ENCODE measurements around the gene CCDC201.

The CCDC201 gene, protein sequence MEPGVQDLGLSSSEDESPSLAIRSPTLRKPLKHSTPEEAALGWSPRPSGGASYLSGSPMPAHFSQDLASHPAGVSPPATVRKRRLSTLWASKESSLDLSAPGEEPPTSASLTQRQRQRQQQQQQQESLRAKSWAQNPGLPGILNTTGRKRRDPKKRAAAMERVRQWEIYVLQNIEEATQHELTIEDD

DNA sequence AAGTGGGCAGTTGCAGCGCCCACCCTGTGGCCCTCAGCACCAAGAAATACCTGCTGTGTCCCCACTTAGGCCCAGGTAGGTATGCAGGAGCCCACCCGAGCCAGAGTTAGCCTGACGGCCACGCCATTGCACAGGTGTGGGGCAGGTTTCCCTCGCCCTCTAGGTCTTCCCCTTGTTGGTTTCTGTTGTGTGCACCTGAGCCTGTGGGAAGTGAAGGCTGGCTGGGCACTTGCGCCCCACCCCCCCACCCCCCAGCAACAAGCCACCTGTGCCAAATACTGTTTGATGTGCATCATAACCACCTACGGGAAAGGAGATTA, at the start of gene CCDC201:
CCDC201 (minus strand) TSS at position 48 of the 320 bp plus-strand sequence. CDS start 75 bp downstream, outside the sequence.
- DNase-seq, result no peak

DNA sequence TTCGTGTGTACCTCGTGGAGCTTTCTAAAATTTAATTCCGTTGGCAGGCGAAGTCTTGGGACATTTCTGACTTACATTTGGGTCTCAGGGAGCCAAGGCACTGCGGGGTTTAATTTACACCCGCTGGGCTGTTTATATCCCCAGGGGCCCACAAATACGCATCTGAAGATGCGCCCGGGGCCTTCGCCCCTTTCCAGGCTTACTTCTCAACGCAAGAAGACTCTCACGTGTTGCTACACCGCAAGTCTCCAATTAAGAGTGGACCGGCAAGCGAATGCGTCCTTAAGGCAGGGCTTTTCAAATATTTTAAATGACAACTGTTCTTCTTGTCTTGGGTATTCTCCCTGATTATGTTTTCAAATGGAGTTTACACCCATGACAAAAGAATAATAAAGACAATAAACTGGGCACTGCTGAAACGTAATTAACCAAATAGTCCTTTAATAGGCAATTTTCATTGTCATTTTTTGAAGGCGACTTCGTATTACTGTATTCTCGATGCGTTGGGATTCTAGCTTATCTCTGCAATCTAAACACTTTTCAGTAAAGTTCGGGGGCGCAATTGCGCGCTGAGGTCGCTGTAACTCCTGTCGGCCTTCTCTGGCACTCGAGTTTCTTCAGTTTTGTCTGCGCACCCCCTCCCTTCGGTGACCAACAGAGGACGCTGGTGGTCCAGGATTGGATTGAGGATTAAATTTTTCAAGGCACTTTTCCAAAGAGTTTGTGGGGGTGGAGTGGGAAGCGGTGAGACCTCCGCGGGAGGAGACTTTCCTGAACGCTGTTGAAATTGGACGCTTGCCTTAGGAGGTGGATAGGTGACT, 49.0 kb upstream of the CCDC201 start:
- DNase-seq, result peak; percentile 5 to 60

DNA sequence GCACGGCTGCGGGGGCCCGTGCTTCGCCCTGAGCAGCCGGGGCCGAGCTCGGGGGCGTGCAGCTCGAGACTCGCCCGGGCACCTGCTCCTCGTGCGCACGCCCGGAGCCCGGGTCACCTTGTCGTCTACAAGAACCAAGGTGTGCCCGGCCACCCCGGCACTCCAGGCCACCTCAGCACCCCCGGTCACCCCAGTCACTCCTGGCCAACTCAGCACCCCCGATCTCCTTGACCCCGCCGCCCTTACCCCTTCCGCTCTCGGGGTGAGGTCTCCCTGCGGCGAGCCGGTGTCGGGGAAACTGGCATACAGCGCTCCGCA, 48.5 kb upstream of the CCDC201 start:
- DNase-seq, result no peak

DNA sequence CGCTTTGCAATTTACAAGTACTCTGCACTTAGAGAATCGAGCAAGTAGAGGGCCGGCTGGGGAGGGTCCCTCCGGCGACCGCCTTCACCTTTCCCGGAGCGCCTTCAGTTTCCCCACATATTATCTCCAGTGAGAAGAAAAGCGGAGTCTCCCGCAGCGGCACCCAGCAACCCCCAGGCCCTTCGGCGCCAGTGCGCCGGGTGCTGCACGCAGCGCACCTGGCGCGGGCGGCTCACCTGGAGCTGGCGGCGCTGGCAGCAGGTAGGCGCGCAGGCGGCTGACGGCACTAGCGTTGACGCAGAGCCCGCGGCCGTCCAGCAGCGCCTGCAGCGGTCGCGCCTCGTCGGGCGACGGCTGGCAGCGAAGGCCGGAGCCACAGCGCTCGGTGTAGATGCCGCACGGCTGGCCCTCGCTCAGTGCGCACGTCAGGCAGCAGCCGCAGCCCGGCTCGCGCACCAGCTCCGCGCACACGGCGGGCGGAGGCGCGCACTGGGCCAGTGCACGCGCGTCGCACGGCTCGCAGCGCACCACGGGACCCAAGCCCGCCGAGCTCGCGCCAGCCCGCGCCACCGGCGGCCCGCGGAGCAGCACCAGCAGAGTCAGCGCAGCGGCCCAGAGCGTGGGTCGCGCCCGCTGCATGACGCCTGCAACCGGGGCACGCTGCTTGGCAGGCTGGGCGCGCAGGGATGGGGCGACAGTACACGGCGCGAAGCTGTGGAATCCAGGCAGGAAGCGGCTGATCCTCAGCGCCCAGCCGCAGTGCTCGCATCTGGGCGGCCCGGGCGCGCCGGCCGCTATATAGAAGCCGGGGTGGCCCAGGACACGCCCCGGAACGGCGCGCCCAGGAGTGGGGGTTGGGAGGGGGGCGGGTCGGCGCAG, 47.9 kb upstream of the CCDC201 start, which contains the start of gene IGFBP3:
IGFBP3 (minus strand) TSS at position 771 of the 879 bp plus-strand sequence; CDS start at position 639, 132 bp downstream.
- DNase-seq, result peak in 1 of 2 experiments; percentile 71

DNA sequence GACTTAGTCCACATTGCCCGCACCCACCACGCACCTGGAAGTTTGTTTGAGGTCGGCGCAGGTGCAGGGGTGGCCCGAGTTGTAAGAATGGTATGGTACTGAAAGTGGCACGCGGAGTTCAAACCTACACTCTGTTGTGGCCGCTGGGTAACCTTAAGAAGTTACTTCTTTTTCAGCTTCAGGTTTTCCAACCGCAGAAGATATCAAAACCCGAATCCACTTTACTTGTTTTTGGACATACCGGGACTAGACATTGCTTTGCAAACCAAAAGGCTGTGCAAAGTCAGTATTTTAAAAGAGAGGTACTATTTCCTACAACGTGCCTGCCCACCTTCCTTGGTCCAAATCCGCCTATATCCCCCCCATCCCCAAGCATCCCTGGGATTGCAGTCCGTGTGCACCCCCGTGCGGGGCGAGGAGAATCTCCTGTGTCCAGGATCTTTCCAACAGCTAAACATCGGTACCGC, 47.1 kb upstream of the CCDC201 start:
- no peak for DNase-seq

DNA sequence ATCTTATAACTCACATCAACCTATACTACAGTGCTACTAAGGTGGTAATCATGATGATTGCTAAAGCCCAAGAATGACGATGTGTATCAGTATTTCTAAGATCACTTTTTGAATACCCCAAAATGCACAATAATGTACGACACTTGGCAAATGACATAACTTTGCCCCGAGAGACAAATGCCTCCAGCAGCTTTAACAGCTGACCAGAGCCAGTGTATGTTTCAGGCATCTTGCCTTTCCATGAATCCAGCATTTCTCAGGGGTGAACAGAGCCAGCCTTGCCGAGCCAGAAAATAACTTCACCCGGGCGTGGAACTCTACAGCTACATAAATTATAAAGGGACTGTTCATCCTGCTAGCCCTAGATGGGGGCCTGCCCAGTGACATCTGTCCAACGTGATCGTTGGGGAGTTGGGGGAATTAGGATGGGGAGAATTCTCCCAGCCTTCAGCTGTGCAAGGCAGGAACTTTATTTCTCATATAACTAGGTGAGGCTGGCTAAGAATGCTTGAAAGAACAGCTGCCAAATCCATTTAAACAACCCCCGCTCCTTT, 46.4 kb upstream of the CCDC201 start:
- no peak for DNase-seq

DNA sequence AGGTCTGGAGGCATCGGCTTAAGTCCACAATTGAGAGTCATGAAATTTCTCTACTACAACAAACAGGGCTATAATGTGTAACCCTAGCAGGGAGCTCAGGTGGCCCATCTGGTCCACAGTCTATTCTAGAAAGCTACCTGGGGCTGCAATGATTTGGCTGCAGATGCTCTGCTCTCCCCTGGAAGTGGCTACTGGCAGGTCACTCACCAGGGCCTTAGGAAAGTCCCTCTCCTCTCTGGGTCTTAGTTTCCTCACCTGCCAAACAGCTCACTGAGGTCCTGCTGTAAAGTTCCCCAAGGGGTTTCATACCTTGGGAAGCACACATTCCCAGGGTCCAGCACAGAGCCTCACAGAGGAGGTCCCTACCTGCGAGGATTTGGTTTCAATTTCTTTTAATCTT, 45.7 kb upstream of the CCDC201 start:
- DNase-seq, result no peak

DNA sequence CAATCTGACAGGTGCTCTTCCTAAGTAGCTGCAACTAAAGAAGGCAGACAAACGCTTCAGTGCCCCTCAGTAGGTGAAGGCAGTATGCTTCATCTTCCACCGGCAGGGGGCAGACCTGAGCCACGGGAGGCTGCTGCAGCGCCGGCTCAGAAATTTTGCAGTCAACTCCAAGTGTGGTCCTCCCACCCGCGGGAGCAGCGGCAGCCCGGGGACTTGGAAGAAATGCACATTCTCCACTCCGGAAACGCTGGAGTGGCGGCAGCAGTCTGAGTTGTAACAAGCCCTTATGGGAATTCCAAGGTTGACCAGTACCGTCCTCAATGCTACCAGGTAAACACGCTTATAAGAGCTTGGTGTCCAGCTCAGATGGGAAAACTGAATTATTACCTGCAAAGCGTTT, 44.8 kb upstream of the CCDC201 start:
- peak; percentile 12 to 80 for DNase-seq

DNA sequence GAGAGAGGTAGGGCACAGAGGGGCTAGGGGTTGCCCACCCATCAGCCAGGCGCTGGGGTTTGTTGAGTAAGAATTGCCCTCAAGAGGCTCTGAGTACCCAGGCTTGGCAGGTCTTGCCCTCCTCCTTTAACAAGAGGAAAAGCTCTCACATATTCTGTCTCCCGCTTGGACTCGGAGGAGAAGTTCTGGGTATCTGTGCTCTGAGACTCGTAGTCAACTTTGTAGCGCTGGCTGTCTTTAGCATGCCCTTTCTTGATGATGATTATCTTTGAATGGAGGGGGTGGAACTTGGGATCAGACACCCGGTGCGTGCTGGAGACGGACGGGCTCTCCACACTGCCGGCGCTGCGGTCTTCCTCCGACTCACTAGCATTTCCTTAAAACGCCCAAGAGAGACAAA, 44.2 kb upstream of the CCDC201 start:
- no peak for DNase-seq

DNA sequence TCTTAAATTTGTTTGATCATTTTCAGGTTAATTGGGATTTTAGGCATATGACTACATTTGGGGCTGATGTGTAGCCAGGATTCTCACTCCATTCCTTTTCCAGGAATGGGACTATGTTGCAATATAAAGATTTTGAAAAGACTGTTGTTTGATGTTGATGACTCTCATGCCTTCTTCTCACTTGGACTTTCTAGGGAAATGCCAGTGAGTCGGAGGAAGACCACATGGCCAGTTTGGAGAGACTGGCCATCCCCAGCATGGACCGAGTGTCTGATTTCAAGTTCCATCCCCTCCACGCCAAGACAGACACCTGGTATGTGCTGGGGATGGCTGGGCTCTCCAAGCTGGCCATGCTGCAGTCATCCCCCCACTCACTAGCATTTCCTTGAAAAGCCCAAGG, 42.7 kb upstream of the CCDC201 start:
- DNase-seq, result no peak

DNA sequence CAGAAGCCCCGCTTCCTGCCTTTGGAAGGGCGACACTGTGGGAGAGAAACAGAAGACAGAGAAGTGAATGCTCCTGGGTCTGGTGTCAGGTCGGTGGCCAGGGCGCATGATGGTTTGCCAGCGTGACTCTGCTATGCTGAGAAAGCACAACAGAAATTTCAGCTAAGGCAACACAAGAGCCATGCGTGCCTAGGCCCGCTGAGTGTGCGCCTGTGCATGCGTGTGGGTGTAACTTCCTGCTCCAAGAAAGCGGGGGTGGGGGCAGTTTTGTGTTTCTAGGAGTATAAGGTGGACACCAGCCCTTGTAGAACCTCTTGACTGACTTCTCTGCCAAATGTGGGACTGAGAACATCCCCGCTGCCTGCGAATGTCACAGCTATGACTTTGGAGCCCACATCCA, 42.0 kb upstream of the CCDC201 start:
- no peak for DNase-seq

DNA sequence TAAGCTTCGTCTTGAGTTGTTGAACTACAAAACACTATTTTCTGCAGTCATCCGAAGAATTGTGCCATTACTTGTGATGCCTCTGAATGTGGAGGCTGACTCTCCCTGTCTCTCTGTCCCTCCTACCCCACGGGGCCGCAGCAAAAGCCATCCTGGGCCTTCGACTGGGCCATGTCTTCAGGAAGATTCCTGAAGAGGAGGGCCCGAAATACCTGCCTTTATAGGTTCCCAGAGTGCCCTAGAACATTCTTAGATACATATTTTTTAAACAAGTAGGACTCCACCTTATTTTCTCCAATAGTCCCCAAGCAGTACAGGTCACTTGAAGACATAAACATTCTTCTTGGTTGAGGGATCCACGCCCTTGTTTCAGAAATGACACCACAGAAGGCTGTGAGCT, 40.1 kb upstream of the CCDC201 start:
- DNase-seq, result no peak

DNA sequence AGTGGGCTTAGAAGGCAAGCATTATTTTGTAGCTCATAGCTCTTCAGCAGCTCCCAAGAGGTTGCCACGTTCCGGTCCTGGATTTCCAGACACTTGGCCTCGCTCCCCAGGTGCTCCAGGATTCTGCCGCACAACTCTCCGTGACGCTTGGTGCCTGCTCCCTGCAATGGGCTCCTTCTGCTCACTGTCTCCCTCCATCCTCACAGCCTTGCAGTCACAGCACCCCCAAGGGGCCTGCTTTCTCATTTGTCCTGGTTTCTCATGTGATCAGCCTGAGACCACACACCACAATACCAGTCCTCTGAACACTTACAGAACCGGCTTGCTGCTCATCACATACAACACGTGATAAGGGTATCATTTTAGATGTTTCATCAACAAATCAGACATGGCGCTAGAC, 38.4 kb upstream of the CCDC201 start:
- no peak for DNase-seq

DNA sequence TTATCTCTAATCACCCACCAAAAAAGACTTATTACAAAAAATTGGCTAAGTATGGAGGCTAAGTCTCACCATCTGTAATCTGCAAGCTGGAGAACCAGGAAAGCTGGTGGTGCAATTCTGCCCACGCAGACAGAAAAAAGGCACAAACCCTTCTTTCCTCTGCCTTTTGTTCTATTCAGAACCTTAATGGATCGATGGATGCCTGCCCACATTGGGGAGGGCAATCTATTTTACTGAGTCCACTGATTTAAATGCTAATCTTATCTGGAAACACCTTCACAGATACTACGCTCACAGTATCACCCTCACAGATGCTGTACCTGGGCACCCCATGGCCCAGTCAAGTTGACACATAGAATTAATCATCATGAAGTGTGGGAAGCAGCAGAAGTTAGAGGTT, 38.0 kb upstream of the CCDC201 start:
- DNase-seq, result no peak

DNA sequence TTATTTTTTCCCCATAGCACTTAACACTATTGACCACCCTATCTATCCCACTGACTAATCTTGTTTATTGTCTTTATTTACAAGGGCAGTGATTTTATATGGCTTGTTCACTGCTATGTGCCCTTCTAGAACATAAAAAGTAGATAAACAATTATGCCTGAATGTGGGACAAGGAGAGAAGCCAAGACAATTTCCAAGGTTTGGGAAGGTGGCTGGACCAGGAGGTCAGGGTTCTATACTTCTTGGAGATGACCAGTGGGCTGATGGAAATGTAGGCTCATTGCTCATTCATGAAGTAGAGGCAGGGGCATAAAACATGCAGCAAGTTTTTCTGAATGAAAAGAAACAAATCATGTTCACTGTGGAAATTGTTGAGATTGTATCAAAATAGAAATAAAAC, 36.7 kb upstream of the CCDC201 start:
- no peak for DNase-seq

DNA sequence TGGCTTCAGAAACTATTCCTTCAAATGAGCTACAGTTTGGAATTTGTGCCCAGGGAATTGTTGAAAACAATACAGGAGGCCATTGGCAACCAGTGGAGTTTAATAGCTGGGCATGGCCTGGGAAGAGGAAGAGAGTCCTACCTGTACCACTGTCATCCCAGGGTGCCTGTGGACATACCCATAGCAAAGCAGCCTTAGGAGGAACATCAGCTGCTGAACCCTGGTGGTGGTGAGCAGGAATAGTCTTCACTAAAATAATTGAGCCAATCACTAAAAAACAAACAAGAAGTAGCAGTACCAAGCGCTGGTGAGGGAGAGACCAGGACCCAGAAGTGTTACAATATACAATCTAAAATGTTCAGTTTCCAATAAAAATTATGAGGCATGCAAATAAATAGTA, 29.9 kb upstream of the CCDC201 start:
- no peak for DNase-seq

DNA sequence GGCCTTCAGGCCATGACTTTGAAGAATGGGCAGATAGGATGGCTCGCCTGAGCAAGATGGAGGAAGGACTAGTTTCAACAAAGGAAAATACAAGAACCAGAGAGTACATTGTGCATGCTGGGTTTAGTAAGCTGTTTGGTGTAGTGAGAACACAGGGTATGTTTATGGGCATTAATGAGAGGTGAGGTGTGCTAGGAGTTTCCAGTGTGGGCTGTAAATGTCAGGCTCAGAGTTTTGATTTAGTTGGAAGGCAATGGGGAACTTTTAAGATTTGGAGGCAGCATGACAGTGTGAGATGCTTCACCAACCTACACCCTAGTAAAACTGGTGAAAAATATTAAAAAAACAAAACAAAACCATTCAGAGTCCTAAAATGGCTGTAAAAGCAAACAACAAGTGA, 28.7 kb upstream of the CCDC201 start:
- no peak for DNase-seq

DNA sequence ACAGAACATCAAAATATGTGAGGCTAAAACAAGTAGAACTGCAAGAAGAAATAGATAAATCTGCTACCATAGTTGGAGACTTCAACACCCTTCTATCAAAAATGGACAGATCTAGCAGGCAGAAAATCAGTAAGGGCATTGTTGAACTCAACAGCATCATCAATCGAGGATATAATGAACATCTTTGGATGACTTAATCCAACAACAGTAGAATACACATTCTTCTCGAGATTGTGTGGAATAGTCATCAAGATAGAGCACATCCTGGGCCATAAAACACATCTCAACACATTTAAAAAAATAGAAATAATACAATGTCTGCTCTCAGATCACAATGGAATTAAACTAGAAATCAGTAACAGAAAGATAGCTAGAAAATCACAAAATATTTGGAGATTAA, 25.3 kb upstream of the CCDC201 start:
- DNase-seq, result no peak

DNA sequence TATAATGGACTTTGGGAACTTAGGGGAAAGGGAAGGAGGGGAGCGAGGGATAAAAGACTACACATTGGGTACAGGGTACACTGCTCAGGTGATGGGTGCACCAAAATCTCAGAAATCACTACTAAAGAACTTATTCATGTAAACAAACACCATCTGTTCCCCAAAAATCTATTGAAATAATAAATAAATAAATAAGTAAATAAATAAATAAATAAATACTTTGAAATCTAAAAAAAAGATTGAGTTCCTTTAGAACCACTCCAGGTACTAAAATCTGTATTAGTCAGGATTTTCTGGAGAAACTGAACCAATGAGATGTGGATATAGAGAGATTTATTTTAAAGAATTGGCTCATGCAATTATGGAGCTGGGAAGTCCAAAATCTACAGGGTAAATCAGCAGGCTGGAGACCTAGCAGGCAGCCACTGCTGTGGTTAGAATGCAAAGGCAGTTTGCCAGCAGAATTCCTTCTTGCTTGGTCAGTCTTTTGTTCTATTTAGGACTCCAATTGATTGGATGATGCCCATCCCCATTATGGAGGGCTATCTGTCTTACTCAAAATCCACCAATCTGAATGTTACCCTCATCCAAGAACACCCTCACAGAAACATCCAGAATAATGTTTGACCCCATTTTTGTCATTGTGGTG, 24.3 kb upstream of the CCDC201 start:
- no peak for DNase-seq

DNA sequence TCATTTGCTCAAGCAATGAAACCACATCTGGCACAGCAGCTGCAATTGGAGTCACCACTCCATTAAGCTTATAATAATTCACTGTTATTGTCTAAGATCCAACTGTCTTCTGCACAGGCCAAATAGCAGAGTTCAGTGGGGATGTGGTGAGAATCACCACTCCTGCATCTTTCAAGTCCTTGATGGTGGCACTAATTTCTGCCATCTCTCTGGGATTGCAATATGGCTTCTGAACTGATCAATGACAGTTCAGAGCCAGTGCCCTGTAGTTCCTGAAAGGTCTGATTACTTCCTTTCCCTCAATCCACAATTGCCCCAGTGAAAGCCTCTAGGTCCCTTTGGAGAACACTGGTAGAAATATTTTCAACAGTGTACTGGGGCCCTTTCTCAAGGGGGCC, 21.8 kb upstream of the CCDC201 start:
- no peak for DNase-seq

DNA sequence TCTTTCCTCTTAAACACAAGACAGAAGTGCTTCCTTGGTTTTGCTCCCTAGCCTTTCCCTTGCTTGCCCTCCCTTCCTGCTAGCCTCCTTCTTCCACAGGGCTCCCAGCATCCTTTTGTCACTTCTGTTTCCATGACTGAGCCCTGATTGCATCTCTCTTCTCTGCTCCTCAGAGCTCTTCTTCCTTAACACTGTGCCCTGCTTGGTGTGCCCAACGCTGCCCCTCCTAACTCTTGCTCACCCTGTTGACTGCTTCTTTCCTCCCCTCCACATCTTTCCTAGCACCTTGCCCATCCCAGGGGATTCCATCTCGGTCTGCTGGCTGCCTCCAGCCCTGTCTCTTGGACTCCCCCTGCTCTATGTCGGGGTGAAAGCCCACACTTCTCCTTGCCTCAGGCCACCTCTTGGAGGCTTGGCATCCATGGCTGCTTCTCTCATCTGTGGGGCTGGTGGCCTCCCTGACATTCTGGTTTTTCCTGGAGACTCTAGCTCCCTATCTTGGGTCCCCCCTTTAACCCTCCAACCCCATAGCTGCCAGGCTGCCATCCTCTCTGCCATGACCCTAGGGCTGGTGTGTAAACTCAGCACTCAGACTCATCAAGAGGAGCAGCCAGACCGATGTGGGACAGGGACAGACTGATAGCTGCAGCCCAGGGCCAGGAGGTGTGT, 21.2 kb upstream of the CCDC201 start:
- no peak for DNase-seq

DNA sequence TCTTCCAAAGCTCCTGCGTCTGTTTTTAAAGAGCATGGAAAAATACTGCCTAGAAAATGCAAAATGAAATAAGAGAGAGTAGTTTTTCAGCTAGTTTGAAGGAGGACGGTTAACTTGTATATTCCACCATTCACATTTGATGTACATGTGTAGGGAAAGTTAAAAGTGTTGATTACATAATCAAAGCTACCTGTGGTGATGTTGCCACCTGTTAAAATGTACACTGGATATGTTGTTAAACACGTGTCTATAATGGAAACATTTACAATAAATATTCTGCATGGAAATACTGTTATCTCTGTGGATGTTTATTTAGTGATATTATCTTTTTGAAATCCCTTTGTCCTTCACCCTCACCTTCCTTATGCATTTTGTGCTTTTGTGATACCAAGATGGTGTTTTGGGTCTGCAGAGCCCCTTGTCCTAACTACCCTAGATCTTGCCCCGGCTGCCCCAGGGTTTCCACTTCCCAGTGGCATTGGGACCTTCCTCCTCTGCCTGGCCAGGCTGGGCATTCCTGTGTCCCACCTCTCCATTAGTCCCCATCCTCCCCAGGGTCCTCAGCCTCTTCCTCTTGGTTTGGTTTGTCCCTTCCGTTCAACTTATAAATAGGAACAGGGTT, 20.6 kb upstream of the CCDC201 start:
- DNase-seq, result no peak
